WERI-Rb-1 (cell line): ENCODE data around the gene CCDC186.

Source experiments
- DNase-seq: peaks from one replicate; pipeline ENCODE4 v3.0.0-alpha.2; 2020
- H3K27ac ChIP-seq: fragments of 250-450 bp; sonication (Bioruptor Pico); 2 replicates; pipeline ENCODE4 v1.5.1; 2020; ENCODE audit warnings: mild to moderate bottlenecking, moderate library complexity
- H3K27me3 ChIP-seq: fragments of 250-450 bp; sonication (Bioruptor Pico); 2 replicates; pipeline ENCODE4 v1.5.1; 2021; ENCODE audit warnings: mild to moderate bottlenecking, low read depth, moderate library complexity; ENCODE audit not compliant: insufficient read depth, severe bottlenecking
- H3K36me3 ChIP-seq: fragments of 250-450 bp; sonication (Bioruptor Pico); 2 replicates; pipeline ENCODE4 v1.5.1; 2020; ENCODE audit warnings: mild to moderate bottlenecking, moderate library complexity
- H3K4me3 ChIP-seq: 2 replicates; pipeline ENCODE4 v1.5.1; 2011; ENCODE audit warnings: low read depth, mild to moderate bottlenecking, control low read depth, low read length
- H3K9me3 ChIP-seq: fragments of 250-450 bp; sonication (Bioruptor Pico); 2 replicates; pipeline ENCODE4 v1.5.1; 2021; ENCODE audit warnings: mild to moderate bottlenecking, moderate library complexity; ENCODE audit not compliant: severe bottlenecking
- TF ChIP-seq, protein P1 (sequence below): IDR thresholded peaks from 2 replicates; pipeline ENCODE4 v1.5.1; 2011; ENCODE audit warnings: low read depth, mild to moderate bottlenecking, control low read depth, inconsistent platforms, low read length

The CCDC186 gene

GRCh38 chr10:114073395-114074186 is 100.4 kb downstream of the CCDC186 start:
- Histone ChIP-seq H3K4me3 (no peak overlapping the region), H3K36me3 (no peaks in the 10 kb centered on the region), H3K27ac (no peak overlapping the region), H3K9me3 (no peaks in the 10 kb centered on the region), H3K27me3 (no peaks in the 10 kb centered on the region)
- TF ChIP-seq, protein P1, sequence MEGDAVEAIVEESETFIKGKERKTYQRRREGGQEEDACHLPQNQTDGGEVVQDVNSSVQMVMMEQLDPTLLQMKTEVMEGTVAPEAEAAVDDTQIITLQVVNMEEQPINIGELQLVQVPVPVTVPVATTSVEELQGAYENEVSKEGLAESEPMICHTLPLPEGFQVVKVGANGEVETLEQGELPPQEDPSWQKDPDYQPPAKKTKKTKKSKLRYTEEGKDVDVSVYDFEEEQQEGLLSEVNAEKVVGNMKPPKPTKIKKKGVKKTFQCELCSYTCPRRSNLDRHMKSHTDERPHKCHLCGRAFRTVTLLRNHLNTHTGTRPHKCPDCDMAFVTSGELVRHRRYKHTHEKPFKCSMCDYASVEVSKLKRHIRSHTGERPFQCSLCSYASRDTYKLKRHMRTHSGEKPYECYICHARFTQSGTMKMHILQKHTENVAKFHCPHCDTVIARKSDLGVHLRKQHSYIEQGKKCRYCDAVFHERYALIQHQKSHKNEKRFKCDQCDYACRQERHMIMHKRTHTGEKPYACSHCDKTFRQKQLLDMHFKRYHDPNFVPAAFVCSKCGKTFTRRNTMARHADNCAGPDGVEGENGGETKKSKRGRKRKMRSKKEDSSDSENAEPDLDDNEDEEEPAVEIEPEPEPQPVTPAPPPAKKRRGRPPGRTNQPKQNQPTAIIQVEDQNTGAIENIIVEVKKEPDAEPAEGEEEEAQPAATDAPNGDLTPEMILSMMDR, result no peak
- DNase-seq, result peak; percentile 15

GRCh38 chr10:114071178-114071577 is 102.8 kb downstream of the CCDC186 start:
- H3K4me3 ChIP-seq, result no peak overlapping the region
- no peak for DNase-seq
- H3K27ac ChIP-seq, result no peak overlapping the region
- H3K27me3 ChIP-seq, result no peaks in the 10 kb centered on the region
- no peaks in the 10 kb centered on the region for H3K9me3 ChIP-seq
- no peaks in the 10 kb centered on the region for H3K36me3 ChIP-seq
- TF ChIP-seq, protein P1, result no peak
